Esophagus muscularis mucosa (tissue), 4 donors: ENCODE data around the gene HTR3C. TPM values are rescaled to one million over a fixed set of nuclear protein-coding genes. Genes with fewer than 3 reads are reported as not detected.

Experiments
- DNase-seq: peaks from one replicate; pipeline ENCODE4 v3.0.0-alpha.2; 2017; ENCODE audit errors: extremely low spot score
- H3K27ac ChIP-seq, 4 donors: fragments of 200-600 bp; sonication (generic); replicated peaks in 1 of 4; 1 replicate in 3 of 4; 2 replicates in 1 of 4; pipeline ENCODE4 v1.5.1; 2016 to 2019; ENCODE audit warnings: mild to moderate bottlenecking in 1 of 4
- H3K27me3 ChIP-seq, 4 donors: fragments of 200-600 bp; sonication (generic); one replicate each; pipeline versions ENCODE4 v1.5.1 to v1.6.0; 2016 to 2019
- H3K36me3 ChIP-seq, 4 donors: fragments of 200-600 bp; sonication (generic); one replicate each; pipeline ENCODE4 v1.5.1; 2016 to 2019
- H3K4me1 ChIP-seq, 4 donors: fragments of 200-600 bp; sonication (generic); one replicate each; pipeline ENCODE4 v1.5.1; 2016 to 2019
- H3K4me3 ChIP-seq, 4 donors: fragments of 200-600 bp; sonication (generic); 1 replicate in 2 of 4; 2 replicates in 2 of 4; pipeline ENCODE4 v1.5.1; 2016 to 2019; ENCODE audit warnings: mild to moderate bottlenecking in 4 of 4, moderate library complexity in 1 of 4
- H3K9me3 ChIP-seq, 4 donors: fragments of 200-600 bp; sonication (generic); 1 replicate in 3 of 4; 2 replicates in 1 of 4; pipeline ENCODE4 v1.5.1; 2016 to 2019
- EP300 ChIP-seq: sonication (generic); formaldehyde crosslinking; IDR thresholded peaks from one replicate; pipeline ENCODE4 v1.6.1; 2017; ENCODE audit warnings: antibody characterized with exemption
- POLR2A ChIP-seq: fragments of 450-650 bp; IDR thresholded peaks from one replicate; pipeline ENCODE4 v1.6.1; 2017; ENCODE audit warnings: antibody characterized with exemption, moderate library complexity, mild to moderate bottlenecking, low read depth
- POLR2AphosphoS5 ChIP-seq, 2 donors: sonication (generic); formaldehyde crosslinking; IDR thresholded peaks; one replicate each; pipeline ENCODE4 v1.6.1; 2017; ENCODE audit warnings: antibody characterized with exemption in 2 of 2
- WGBS: methylation state at CpG from one replicate; pipeline ENCODE4 v1.1.5; 2018; 5-methylcytosine and 5-hydroxymethylcytosine counted together
- intact Hi-C: fragments of 100-400 bp; cut with DNase I; formaldehyde crosslinking; loops from one replicate; pipeline ENCODE4 v1.15.1; 2023
- total RNA-seq, 4 donors: library from RNA; depleted of rRNA; stranded (reverse); fragments of >200 nt; gene quantifications; one replicate each; pipeline versions ENCODE4 v1.1.0 to v1.2.1, GENCODE V29; 2016
- TF ChIP-seq, protein P1 (sequence below), 3 experiments: fragments of 200-600 bp in 2 of 3; fragments of 450-650 bp in 1 of 3; sonication (generic) in 2 of 3; IDR thresholded peaks; one replicate each; pipeline ENCODE4 v1.5.1; 2017 to 2019; ENCODE audit warnings: antibody characterized with exemption in 3 of 3, mild to moderate bottlenecking in 2 of 3, moderate library complexity in 1 of 3

Gene HTR3C
- total RNA-seq, 4 donors from 2014 or later, result not detected

DNA sequence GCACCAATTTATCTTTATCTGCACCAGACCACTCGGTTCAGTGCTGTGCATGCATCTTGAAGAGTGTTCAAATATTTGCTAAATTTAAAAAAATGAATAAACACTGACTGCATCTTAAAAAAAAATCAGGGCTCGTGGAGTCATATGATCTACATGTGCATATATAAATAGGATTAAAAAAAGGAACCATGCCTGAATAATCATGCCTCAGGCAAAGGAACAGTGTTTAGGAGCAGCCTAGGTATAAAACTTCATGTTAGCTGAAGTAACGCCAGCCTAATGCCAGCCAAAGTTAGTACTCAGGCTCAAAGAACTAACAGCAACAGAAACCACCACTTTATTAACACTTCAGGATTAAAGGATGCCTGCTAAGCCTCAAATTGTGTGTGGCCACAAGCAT, 44.7 kb upstream of the HTR3C start:
- Histone ChIP-seq H3K9me3 (no peaks in the 10 kb centered on the region), H3K27ac (no peak overlapping the region), H3K4me1 (peaks cover 11 to 35% (median 18%) of the 10 kb centered on the region in 4 donors), H3K27me3 (no peaks in the 10 kb centered on the region), H3K4me3 (no peak overlapping the region), H3K36me3 (peaks cover 0 to 42% (median 32%) of the 10 kb centered on the region in 4 donors)
- WGBS, result 50% methylated on average over 3 of the region's 3 CpGs
- intact Hi-C loops, result no loop called here
- DNase-seq, result no peak
- TF ChIP-seq, protein P1, sequence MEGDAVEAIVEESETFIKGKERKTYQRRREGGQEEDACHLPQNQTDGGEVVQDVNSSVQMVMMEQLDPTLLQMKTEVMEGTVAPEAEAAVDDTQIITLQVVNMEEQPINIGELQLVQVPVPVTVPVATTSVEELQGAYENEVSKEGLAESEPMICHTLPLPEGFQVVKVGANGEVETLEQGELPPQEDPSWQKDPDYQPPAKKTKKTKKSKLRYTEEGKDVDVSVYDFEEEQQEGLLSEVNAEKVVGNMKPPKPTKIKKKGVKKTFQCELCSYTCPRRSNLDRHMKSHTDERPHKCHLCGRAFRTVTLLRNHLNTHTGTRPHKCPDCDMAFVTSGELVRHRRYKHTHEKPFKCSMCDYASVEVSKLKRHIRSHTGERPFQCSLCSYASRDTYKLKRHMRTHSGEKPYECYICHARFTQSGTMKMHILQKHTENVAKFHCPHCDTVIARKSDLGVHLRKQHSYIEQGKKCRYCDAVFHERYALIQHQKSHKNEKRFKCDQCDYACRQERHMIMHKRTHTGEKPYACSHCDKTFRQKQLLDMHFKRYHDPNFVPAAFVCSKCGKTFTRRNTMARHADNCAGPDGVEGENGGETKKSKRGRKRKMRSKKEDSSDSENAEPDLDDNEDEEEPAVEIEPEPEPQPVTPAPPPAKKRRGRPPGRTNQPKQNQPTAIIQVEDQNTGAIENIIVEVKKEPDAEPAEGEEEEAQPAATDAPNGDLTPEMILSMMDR (IDR thresholded peaks at IDR 0.05), result no peak
- TF ChIP-seq POLR2A (no peak), POLR2AphosphoS5 (IDR thresholded peaks at IDR 0.05) (no peak)

DNA sequence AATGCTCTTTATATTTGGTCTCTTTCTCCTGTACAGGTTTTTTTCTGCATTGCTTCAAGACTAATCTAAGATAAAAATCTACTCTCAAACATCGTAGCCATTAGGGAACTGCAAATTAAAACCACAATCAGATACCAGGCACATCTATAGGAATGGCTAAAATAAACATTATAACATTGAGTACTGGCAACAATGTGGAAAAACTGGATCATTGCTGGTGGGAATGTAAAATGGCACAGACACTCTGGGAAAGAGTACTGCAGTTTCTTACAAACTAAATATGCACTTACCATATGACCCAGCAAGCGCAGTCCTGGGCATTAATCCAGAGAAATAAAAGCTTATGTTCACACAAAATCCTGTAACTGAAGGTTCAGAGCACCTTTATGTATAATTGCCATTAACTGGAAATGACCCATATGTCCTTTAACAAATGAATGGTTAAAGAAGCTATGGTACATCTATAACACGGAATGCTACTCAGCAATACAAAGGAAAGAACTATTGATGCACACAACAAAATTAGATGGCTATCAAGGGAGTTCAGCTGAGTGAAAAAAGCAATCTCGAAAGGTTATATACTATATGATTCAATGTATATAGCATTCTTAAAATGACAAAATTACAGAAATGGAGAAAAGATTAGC, 41.5 kb upstream of the HTR3C start:
- intact Hi-C loops, result no loop called here
- H3K4me3 ChIP-seq, result no peak overlapping the region
- 62% methylated on average over 4 of the region's 4 CpGs for WGBS
- no peak for DNase-seq
- TF ChIP-seq EP300 (no peak), POLR2A (no peak), POLR2AphosphoS5 (IDR thresholded peaks at IDR 0.05) (no peak)
- TF ChIP-seq, protein P1 (IDR thresholded peaks at IDR 0.05), result no peak
- H3K27ac ChIP-seq, result no peak overlapping the region
- no peaks in the 10 kb centered on the region for H3K9me3 ChIP-seq
- H3K4me1 ChIP-seq, result peaks cover 6 to 19% (median 10%) of the 10 kb centered on the region in 4 donors
- H3K27me3 ChIP-seq, result no peaks in the 10 kb centered on the region
- peaks cover 7 to 51% (median 41%) of the 10 kb centered on the region in 4 donors for H3K36me3 ChIP-seq

DNA sequence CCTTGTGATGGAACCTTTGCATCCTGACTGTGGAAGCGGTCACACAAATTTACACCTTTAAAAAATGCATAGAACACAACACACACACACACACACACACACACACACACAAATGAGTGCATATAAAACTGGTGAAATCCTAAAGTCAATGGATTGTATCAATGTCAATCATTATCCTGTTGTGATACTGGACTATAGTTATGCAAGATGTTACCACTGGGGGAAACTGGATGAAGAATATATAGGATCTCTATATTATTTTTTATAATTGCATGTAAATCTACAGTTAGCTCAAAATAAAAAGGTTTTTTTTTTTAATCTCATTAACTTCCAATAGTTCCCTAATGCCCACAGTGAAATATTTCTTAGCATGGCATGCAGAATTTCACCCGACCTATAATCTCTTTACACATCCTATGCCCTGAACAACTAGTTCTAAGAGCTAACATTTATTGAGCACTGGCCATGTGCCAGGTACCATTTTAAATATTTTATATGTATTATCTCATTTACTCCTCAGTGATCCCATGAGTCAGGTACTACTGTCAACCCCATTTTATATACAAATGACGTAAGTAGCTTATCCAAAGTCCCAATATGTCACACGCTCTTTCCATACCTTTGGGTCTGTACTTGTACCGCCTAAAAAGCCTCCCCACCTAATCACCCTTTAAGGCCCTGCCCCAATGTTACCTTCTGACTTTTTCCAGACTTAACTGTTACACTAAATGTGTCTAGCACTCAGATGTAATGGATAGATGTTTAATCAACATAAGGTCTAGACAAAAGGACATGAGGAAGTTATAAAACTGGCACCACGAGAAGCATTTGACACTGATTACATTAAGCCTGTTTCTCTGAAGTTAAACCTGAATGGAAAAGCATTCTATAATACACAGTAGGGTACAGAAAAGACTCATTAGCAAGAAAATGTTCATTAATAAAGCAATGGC, 40.6 kb upstream of the HTR3C start:
- intact Hi-C loops, result no loop called here
- TF ChIP-seq, protein P1 (IDR thresholded peaks at IDR 0.05), result no peak
- TF ChIP-seq EP300, result no peak
- no peak for TF ChIP-seq POLR2A
- TF ChIP-seq POLR2AphosphoS5 (IDR thresholded peaks at IDR 0.05), result no peak

DNA sequence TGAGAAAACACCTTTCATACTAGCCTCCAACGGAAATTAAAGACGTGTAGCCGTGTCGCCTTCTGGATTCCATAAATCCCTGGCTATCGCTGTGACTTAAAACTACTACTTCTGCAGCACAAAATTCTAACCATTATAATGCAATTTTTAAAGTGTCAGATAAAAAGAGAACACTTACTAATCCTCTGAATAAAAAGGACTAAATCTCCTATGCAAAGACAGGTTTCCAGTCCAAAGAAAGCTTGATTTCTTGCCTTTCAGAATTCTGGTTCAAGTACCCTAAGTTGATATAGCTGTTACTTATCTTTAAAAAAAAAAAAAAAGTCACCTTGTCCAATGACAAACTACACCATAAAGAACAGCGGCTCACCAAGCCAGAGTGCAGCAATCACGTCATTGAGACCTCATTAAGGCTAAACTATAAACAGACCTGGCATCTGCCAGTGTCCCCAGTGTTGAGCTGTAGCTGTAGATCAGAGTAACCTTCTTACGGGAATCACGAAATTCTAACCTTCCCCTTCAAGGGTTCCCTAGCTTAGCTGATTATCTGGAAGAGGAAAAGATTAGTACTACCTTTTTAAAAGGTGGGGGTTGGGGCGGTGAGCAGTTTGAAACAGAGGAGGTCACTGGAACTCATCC, 37.3 kb upstream of the HTR3C start:
- peaks cover 7 to 32% (median 22%) of the 10 kb centered on the region in 4 donors for H3K36me3 ChIP-seq
- intact Hi-C loops, result loop anchor here (2.0 to 5.0 kb wide), 3 partner anchors 119 to 232 kb away; partner anchors contain the start of genes ALG3, EEF1AKMT4 and EIF2B5
- 81% methylated on average over 10 of the region's 10 CpGs for WGBS
- TF ChIP-seq EP300 (no peak), POLR2AphosphoS5 (IDR thresholded peaks at IDR 0.05) (no peak), POLR2A (no peak)
- TF ChIP-seq, protein P1 (IDR thresholded peaks at IDR 0.05), result no peak
- peaks cover 3 to 25% (median 21%) of the 10 kb centered on the region in 4 donors for H3K4me1 ChIP-seq
- no peak for DNase-seq
- H3K27ac ChIP-seq, result no peak overlapping the region
- no peaks in the 10 kb centered on the region for H3K27me3 ChIP-seq
- H3K4me3 ChIP-seq, result no peak overlapping the region
- no peaks in the 10 kb centered on the region for H3K9me3 ChIP-seq

More for the DNA sequence above, 40.6 kb upstream of the HTR3C start:
- H3K27ac ChIP-seq, result no peak overlapping the region
- no peak for DNase-seq
- WGBS, result 78% methylated on average over 6 of the region's 6 CpGs
- H3K27me3 ChIP-seq, result no peaks in the 10 kb centered on the region
- peaks cover 3 to 24% (median 17%) of the 10 kb centered on the region in 4 donors for H3K4me1 ChIP-seq
- H3K36me3 ChIP-seq, result peaks cover 7 to 51% (median 41%) of the 10 kb centered on the region in 4 donors
- H3K4me3 ChIP-seq, result no peak overlapping the region
- H3K9me3 ChIP-seq, result no peaks in the 10 kb centered on the region
